ENCODE data around the gene GAMT. TPM values are rescaled to one million over a fixed set of nuclear protein-coding genes. Genes with fewer than 3 reads are reported as not detected.
A peak's percentile ranks its signal among the peaks of the same experiment; 100 is the strongest.

GAMT gene
- total RNA-seq, 1 experiment from 2014 or later: 27.7 TPM

- TF ChIP-seq ARID4B (CRISPR knock-in tag; IDR thresholded peaks at IDR 0.05; ENCODE audit: borderline replicate concordance): no peak
- TF ChIP-seq TEAD1 (CRISPR knock-in tag; IDR thresholded peaks at IDR 0.05): no peak
- TF ChIP-seq MYBL2 (CRISPR knock-in tag; IDR thresholded peaks at IDR 0.05): 0 out of 2 replicates have a peak, but pooled peaks have one; percentile 55
- TF ChIP-seq MAX (CRISPR knock-in tag; IDR thresholded peaks at IDR 0.05): peak; percentile 78; the same call in 1 of the 2 replicates
- no peak for TF ChIP-seq ZNF671 (CRISPR knock-in tag; IDR thresholded peaks at IDR 0.05)
Observed at GRCh38 chr19:1406774-1407527, 5.6 kb upstream of the GAMT start (continued).

- peaks cover 12% of the 10 kb centered on the region for H3K4me1 Mint-ChIP-seq
- H3K4me3 Mint-ChIP-seq: peak overlapping the region; percentile 43
- H3K27ac Mint-ChIP-seq: no peak overlapping the region
- POLR2A ChIA-PET: interaction anchor here (1.2 kb wide), 1 partner anchor 43 kb away, joined by 5 read pairs; no protein-coding TSS in a partner anchor
- ATAC-seq (no peak), DNase-seq (ENCODE audit: low spot score) (no peak)
- no peak for TF ChIP-seq ZNF121 (CRISPR knock-in tag; IDR thresholded peaks at IDR 0.05)
- TF ChIP-seq JUN (CRISPR knock-in tag; IDR thresholded peaks at IDR 0.05): no peak
- no peak for TF ChIP-seq ZBTB43 (CRISPR knock-in tag; IDR thresholded peaks at IDR 0.05)
- TF ChIP-seq NFATC4 (CRISPR knock-in tag; IDR thresholded peaks at IDR 0.05): no peak
- TF ChIP-seq GTF2I (CRISPR knock-in tag; conservative IDR thresholded peaks at IDR 0.05): no peak
- TF ChIP-seq OVOL2 (CRISPR knock-in tag; IDR thresholded peaks at IDR 0.05; ENCODE audit: borderline replicate concordance): no peak
- no peak for TF ChIP-seq ATF3 (CRISPR knock-in tag; conservative IDR thresholded peaks at IDR 0.05)
- TF ChIP-seq FOXK1 (CRISPR knock-in tag; IDR thresholded peaks at IDR 0.05): no peak
- no peak for TF ChIP-seq ZSCAN18 (CRISPR knock-in tag; IDR thresholded peaks at IDR 0.05)
- TF ChIP-seq NR2C2 (CRISPR knock-in tag; IDR thresholded peaks at IDR 0.05): no peak
- H3K36me3 Mint-ChIP-seq: peaks cover 2% of the 10 kb centered on the region; the same call in 1 of the 2 replicates
- CTCF ChIA-PET: interaction anchor here (0.6 to 1.6 kb wide), 6 partner anchors 34 to 120 kb away, joined by 3 to 8 read pairs (median 4); no protein-coding TSS in a partner anchor
- peaks cover 6% of the 10 kb centered on the region; the same call in 1 of the 2 replicates for H3K27me3 Mint-ChIP-seq (ENCODE audit: low read depth)
- no peaks in the 10 kb centered on the region for H3K9me3 Mint-ChIP-seq
Observed at GRCh38 chr19:1402411-1403070, 1.2 kb upstream of the GAMT start.

- ChIA-PET POLR2A (no interaction called here), CTCF (no interaction called here)
- Mint-ChIP-seq H3K4me3 (peak overlapping the region; percentile 57), H3K27me3 (ENCODE audit: low read depth) (peaks cover 6% of the 10 kb centered on the region; the same call in 1 of the 2 replicates), H3K4me1 (peaks cover 12% of the 10 kb centered on the region), H3K9me3 (no peaks in the 10 kb centered on the region), H3K27ac (no peak overlapping the region), H3K36me3 (peaks cover 2% of the 10 kb centered on the region; the same call in 1 of the 2 replicates)
- ATAC-seq (no peak), DNase-seq (ENCODE audit: low spot score) (no peak)
- TF ChIP-seq HMGXB4 (CRISPR knock-in tag; IDR thresholded peaks at IDR 0.05) (no peak), SMAD4 (CRISPR knock-in tag; IDR thresholded peaks at IDR 0.05) (no peak), JUN (CRISPR knock-in tag; IDR thresholded peaks at IDR 0.05) (no peak), ZNF121 (CRISPR knock-in tag; IDR thresholded peaks at IDR 0.05) (peak; percentile 97), CBFB (CRISPR knock-in tag; IDR thresholded peaks at IDR 0.05; ENCODE audit: low read depth) (no peak), IRF1 (CRISPR knock-in tag; IDR thresholded peaks at IDR 0.05) (no peak), E2F4 (CRISPR knock-in tag; IDR thresholded peaks at IDR 0.05; ENCODE audit: borderline replicate concordance, low read depth) (no peak), ZNF232 (CRISPR knock-in tag; IDR thresholded peaks at IDR 0.05) (no peak)
Observed at GRCh38 chr19:1401889-1402217, 511 bp upstream of the GAMT start.
